GM18508 (cell line): Measurements from ENCODE around the gene TMEM130.

Experiments used
- ATAC-seq: cut with Tn5 transposase; IDR thresholded peaks from one replicate; pipeline ENCODE4 v1.9.1; 2021; ENCODE audit warnings: moderate number of reproducible peaks; ENCODE audit not compliant: insufficient read depth, unreplicated experiment

Gene TMEM130

DNA sequence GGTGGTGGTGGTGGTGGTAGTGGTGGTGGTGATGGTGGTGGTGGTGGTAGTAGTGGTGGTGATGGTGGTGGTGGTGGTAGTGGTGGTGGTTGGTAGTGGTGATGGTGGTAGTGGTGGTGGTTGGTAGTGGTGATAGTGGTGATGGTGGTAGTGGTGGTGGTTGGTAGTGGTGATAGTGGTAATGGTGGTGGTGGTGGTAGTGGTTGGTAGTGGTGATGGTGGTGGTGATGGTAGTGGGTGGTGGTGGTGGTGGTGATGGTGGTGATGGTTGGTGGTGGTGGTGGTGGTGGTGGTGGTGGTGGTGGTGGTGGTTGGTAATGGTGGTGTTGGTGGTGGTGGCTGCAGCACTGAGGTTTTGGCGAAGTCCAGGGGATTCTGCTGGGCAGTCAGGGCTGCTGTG, 58.5 kb downstream of the TMEM130 start:
- ATAC-seq, result no peak

DNA sequence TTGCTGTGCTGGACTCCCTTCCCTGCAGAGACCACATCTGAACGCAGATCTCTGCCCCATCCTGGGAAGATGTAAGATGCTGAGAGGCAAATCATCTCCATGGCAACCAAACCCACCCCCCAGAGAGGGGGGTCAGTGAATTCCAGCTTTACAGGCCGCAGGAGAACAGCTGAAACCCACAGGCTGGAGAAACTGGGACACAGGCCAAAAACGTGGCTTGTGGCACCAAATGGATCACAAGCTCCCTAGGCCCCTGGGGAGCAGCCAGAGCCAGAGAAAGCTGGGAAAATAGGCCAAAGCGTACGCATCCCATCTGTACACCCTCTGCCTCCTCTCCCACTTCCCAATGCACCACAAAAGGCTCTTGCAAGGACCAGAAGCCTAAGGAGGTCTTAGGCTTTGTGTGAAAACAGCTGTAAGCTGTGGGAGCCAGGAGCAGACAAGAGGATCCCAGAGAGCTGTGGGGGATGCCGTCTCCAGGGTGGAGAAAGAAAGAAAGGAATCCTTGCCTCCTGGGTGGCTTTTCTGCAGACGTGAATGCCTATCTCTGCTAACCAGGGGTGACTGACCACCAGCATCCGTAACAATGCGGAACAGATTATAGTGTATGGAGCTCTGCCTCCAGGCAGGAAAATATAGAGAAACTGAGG, 59.5 kb downstream of the TMEM130 start:
- no peak for ATAC-seq

DNA sequence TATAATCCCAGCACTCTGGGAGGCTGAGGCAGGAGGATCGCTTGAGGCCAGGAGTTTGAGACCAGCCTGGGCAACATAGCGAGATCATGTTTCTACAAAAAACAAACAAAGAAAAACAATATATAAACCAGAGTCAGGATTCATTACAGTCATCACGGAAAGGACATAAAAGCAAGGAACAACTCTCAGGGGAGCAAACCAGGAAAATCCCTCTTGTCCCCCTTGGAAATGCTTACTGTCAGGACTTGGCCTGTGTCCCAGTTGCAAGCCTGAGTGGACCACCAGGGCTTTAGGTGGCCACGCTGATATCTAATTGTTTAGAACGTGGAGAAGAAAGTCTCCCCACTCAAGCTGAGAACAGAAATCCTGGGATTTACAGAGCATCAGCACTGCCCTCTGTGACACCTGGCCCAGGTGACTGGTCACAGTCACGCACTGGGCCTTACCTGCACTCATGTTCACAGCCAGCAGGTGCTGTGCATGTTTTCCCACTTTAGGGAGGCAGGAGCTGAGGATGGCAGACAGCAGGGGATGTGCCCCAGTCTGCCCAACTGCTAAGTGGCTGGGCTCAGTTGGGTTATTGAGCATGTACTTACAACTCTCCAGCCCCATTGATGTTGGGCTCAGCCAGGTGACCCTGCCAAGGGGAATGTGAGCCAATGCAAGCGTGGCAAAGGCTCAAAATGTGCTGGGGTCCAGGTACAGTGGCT, 60.9 kb downstream of the TMEM130 start:
- ATAC-seq, result no peak

DNA sequence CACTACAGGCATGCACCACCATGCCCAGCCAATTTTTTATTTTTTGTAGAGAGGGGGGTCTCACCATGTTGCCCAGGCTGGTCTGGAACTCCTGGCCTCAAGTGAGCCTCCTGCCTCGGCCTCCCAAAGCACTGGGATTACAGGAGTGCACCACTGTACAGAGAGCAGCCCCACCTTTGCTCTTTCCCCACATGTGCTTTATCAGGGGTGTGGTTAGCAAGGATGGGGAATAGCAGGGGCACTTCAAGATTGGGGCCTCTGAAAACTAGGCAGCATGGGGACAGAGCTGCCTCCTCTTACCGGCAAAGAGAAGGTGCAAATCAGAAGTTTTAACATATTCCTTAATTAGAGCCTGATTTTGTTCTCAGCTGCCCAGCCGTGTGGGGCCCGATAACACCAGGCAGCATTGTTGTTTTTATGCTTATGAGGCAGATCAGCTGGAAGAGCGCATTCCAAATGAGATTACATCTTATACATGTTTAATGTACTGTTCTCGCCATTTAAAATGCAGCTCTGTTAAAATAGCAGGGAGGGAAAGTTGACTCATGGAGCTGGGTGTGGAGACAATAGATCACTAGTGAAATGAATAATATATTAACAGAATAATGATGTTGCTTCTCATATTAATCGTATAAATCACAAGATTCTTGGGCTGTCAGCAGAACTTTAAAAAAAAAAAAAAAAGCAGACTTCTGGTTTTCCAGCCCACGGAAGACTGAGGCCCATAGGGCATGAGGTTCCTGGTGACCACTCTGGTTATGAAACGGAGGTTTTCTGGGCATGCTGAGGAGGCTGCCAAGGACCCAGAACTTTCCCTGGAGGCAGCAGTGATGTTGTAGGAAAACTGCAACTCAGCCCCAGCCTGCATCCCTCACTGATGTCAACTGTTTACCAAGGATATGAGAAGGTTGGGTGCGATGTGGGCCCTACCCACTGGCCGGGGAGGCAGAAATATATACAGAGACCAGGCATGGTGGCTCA, 62.5 kb downstream of the TMEM130 start:
- no peak for ATAC-seq

DNA sequence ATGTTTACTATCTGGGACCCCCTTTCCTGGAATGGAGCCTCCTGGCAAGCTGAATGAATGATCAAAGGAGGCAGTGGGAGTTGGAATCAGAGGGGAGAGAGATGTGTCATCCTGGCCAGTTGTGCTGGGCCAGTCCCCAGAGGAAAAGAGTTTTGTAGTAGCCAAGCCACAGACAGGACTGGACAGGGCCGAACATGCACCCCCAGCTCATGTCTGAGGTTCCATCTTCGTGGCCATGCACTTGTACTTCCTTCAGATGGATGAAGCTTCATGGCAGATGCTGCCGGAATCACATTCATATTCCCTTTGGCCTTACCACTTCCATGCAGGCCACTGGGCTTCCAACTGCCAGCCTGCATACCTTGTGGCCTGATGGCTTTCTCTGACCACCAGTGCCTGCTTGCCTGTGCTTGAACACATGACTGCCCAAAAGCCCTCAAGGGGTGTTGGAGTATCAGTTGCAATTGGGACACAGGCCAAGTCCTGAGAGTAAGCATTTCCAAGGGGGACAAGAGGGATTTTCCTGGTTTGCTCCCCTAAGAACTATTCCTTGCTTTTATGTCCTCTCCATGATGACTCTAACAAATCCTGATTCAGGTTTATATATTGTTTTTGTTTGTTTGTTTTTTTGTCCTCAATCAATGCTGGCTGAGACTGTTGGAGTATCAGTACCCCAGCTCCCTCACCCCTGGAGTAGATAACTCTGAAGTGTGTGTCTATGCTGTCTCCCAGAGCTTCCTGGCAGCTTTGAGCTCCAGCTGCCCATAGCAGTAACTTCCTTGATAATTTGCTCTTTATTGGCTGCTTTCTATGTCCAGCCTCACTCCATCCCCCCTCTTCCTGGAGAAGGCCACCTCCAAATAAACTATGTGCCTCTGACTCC, 63.6 kb downstream of the TMEM130 start:
- no peak for ATAC-seq

DNA sequence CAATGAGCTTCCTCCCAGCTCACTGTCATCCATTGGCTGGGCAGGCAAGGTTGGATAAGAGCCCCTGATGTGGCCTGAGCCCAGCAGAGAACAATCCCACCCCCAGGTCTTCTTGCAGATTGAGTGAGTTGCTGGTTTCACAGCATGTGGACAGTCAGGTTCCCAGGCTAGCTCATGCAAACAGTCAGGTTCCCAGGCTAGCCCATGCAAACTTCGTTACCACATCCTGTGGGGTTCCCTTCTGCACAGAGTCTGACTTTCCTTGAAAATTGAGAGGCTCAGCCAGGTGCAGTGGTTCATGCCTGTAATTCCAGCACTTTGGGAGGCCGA, 67.1 kb downstream of the TMEM130 start:
- peak; percentile 10 for ATAC-seq

DNA sequence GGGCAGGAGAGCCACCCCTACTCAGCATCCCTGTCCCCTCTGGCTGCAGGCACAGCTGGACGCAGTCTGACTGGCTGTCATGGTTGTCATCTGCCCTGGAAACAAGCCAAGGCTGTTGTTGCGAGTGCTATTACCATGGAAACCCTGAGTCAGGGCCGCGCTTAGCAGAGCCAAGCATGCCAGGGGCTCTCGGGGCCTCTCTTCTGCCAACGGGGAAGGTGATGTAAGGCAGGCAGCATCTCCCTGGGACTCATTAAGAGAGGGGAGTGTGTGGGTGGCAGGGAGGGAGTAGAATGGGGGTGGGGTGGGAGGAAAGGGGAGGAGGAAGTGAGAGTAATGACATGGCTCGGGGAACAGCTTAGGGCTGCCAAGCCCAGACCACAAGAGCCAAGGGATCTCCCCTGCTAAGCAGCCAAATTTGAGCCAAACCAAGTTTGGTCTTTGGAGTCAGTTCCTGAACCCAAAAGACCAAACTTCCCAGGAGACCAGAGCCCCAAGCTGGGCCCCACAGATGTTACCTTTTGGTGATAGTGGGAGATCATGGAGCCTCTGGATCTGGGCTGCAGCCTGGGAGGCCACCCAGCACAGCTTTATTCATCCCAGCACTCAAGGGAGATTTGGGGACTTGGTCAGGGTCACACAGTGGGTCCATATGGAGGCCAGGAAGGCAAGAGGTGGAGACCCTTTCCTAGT, 67.6 kb downstream of the TMEM130 start:
- peak; percentile 82 for ATAC-seq

DNA sequence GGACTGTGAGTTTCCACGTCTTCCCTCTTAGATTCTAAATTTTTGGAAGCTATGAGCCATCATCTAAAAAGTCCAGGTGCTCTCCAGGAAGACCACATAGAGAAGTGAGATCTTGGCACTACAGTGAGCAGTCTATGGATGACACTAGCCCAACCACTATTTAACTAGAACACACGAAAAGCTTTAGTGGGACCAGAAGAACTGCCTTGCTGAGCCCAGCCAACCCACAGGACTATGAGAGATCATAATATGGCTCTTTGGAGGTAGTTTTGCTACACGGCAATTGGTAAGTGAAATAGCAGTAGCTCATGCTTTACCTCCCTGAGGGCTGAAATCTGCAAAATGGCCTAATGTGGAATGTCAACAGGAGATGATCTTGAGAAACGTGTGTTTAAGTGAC, 68.8 kb downstream of the TMEM130 start:
- ATAC-seq, result no peak

DNA sequence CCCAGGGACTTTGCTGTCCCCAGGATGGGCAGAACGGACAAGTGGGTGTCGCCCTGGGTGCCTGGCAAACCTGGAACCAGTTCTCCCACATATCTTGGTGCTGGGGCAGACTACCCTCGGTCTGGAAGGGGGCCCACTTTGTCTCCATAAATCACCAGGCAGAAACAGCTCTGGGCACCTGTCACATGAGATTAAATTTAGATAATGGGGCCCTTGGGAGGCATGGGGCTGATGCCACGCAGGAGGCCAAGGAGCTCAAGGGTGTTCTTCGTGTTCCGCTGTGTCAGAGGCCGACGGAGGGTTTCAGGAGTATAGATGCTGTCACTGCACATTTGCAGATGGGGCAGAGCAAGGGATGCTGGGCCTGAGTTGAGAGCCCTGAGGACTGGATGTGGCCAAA, 72.7 kb downstream of the TMEM130 start:
- ATAC-seq, result no peak
